K562 (cell line): ENCODE measurements around the gene KRT35. TPM values are rescaled to one million over a fixed set of nuclear protein-coding genes. Genes with fewer than 3 reads are reported as not detected.

Source experiments
- ATAC-seq: fragments of 200-7000 bp; cut with Tn5 transposase; 3 replicates; pipeline ENCODE4 v1.9.1; 2020; ENCODE audit warnings: moderate library complexity
- BruUV-seq: library from RNA; stranded (reverse); fragments of 400-500 nt; replicated peaks from 2 replicates; lab custom pipeline; 2021; lab: Mats Ljungman, UMichigan
- CTCF ChIA-PET: fragments of 300-600 bp; formaldehyde crosslinking; extraction: SDS; loops from one replicate; lab custom pipeline; 2021; ENCODE audit warnings: low intra/inter-chr PET ratio; lab: Yijun Ruan, JAX
- POLR2A ChIA-PET: fragments of 300-600, 350-650 bp; sonication (Branson Sonifier 250); formaldehyde crosslinking; extraction: SDS; loops from one replicate; lab custom pipeline; 2021; ENCODE audit warnings: antibody characterized with exemption, inconsistent platforms; lab: Yijun Ruan, JAX
- DNase-seq, 4 experiments: peaks; one replicate each; pipeline versions ENCODE4 v3.0.0 to v3.0.0-alpha.2; 2011 to 2018; ENCODE audit warnings: low spot score in 3 of 4, mixed read lengths in 3 of 4; ENCODE audit errors: extremely low read depth in 1 of 4
- FAIRE-seq: peaks from 2 replicates; lab custom pipeline; 2011; peaks lifted over from hg19 to GRCh38; lab: Jason Lieb, UNC
- H2AFZ ChIP-seq: 2 replicates; pipeline ENCODE4 v1.6.0; 2011; ENCODE audit warnings: low read depth, low read length, control low read depth, inconsistent platforms
- H3K27ac ChIP-seq: fragments of 200-600 bp; 3 replicates; pipeline ENCODE4 v1.8.0; 2011; ENCODE audit warnings: low read depth, mild to moderate bottlenecking, control low read depth, inconsistent platforms, low read length, moderate library complexity, mixed read lengths; ENCODE audit errors: extremely low read depth
- H3K27me3 ChIP-seq, 2 experiments: fragments of 300-600 bp in 1 of 2; 2 replicates in 1 of 2; 3 replicates in 1 of 2; pipeline versions ENCODE4 v1.6.0 to v1.8.0; 2011; ENCODE audit warnings: inconsistent platforms in 2 of 2, low read length in 2 of 2, mild to moderate bottlenecking in 1 of 2, mixed read lengths in 1 of 2, moderate library complexity in 1 of 2; ENCODE audit not compliant: control insufficient read depth in 2 of 2, insufficient read depth in 2 of 2
- H3K36me3 ChIP-seq: fragments of 300-600 bp; 3 replicates; pipeline ENCODE4 v1.8.0; 2011; ENCODE audit warnings: mild to moderate bottlenecking, low read length, inconsistent platforms; ENCODE audit not compliant: control insufficient read depth, insufficient read depth
- H3K4me1 ChIP-seq, 2 experiments: fragments of 200-600 bp in 1 of 2; replicated peaks in 1 of 2; 2 replicates in 1 of 2; 3 replicates in 1 of 2; pipeline versions ENCODE4 v1.5.1 to v1.8.0; 2011; ENCODE audit warnings: inconsistent platforms in 2 of 2, low read length in 2 of 2, mild to moderate bottlenecking in 1 of 2, mixed read lengths in 1 of 2, moderate library complexity in 1 of 2; ENCODE audit not compliant: control insufficient read depth in 2 of 2, insufficient read depth in 2 of 2
- H3K4me2 ChIP-seq: 2 replicates; pipeline ENCODE4 v1.6.1; 2011; ENCODE audit warnings: low read length, control low read depth, inconsistent platforms, mixed read lengths; ENCODE audit not compliant: insufficient read depth
- H3K4me3 ChIP-seq: fragments of 200-600 bp; sonication (generic), shearing (Covaris generic); 2 replicates; pipeline ENCODE4 v1.5.1; 2016; ENCODE audit warnings: control low read depth, inconsistent platforms
- H3K79me2 ChIP-seq: fragments of 200-600 bp; 3 replicates; pipeline ENCODE4 v1.8.0; 2011; ENCODE audit warnings: low read length, inconsistent platforms; ENCODE audit not compliant: control insufficient read depth, insufficient read depth
- H3K9ac ChIP-seq, 2 experiments: 2 replicates each; pipeline versions ENCODE4 v1.6.0 to v1.6.1; 2011; ENCODE audit warnings: low read depth in 2 of 2, low read length in 2 of 2, control low read depth in 1 of 2, inconsistent platforms in 1 of 2, mild to moderate bottlenecking in 1 of 2, mixed read lengths in 1 of 2; ENCODE audit not compliant: insufficient read depth in 1 of 2
- H3K9me1 ChIP-seq: one replicate; pipeline ENCODE4 v1.6.0; 2011; ENCODE audit warnings: inconsistent platforms, mild to moderate bottlenecking, low read length, moderate library complexity; ENCODE audit not compliant: control insufficient read depth, insufficient read depth
- H3K9me3 ChIP-seq: replicated peaks from 2 replicates; pipeline ENCODE4 v1.5.1; 2011; ENCODE audit warnings: low read depth, low read length, inconsistent platforms; ENCODE audit not compliant: control insufficient read depth, insufficient read depth
- H4K20me1 ChIP-seq: replicated peaks from 2 replicates; pipeline ENCODE4 v1.6.1; 2011; ENCODE audit warnings: low read length, inconsistent platforms, mixed read lengths; ENCODE audit not compliant: control insufficient read depth, insufficient read depth
- ARID1B ChIP-seq: fragments of 450-650 bp; IDR thresholded peaks from 2 replicates; pipeline ENCODE4 v1.6.1; 2016; ENCODE audit warnings: antibody characterized with exemption, mild to moderate bottlenecking, inconsistent platforms
- CTBP1 ChIP-seq: fragments of 450-650 bp; IDR thresholded peaks from 2 replicates; pipeline ENCODE4 v1.6.1; 2016; ENCODE audit warnings: borderline replicate concordance
- ETV5 ChIP-seq: sonication (generic); formaldehyde crosslinking; IDR thresholded peaks from 2 replicates; pipeline ENCODE4 v1.4.0; 2020; ENCODE audit warnings: low read depth, mild to moderate bottlenecking, missing genetic modification reagents
- FOSL1 ChIP-seq: fragments of 200-800 bp; sonication (Bioruptor generic); conservative IDR thresholded peaks from 2 replicates; pipeline ENCODE4 v1.6.1; 2016; ENCODE audit warnings: missing genetic modification characterization, missing compliant biosample characterization
- FUS ChIP-seq: fragments of 200-400 bp; formaldehyde crosslinking; optimal IDR thresholded peaks from 2 replicates; pipeline ENCODE3; 2017; ENCODE audit warnings: low read depth, low read length
- ILK ChIP-seq: fragments of 450-650 bp; IDR thresholded peaks from 2 replicates; pipeline ENCODE4 v1.6.1; 2016; ENCODE audit warnings: missing genetic modification characterization, low read depth, mild to moderate bottlenecking, missing compliant biosample characterization, moderate library complexity, borderline replicate concordance
- MAFG ChIP-seq: fragments of 450-650 bp; conservative IDR thresholded peaks from 2 replicates; pipeline ENCODE4 v1.6.1; 2016; ENCODE audit warnings: missing genetic modification characterization, missing compliant biosample characterization
- MAZ ChIP-seq, 2 experiments: fragments of 450-650 bp in 1 of 2; sonication (generic) in 1 of 2; formaldehyde crosslinking; IDR thresholded peaks in 1 of 2; conservative IDR thresholded peaks in 1 of 2; 2 replicates each; pipeline versions ENCODE4 v1.4.0 to v1.5.0; 2020; ENCODE audit warnings: mild to moderate bottlenecking in 1 of 2, missing genetic modification reagents in 1 of 2
- MIER1 ChIP-seq: fragments of 450-650 bp; IDR thresholded peaks from 2 replicates; pipeline ENCODE4 v1.6.1; 2016; ENCODE audit warnings: antibody characterized with exemption, mild to moderate bottlenecking, low read depth
- MTA3 ChIP-seq: fragments of 450-650 bp; formaldehyde crosslinking; IDR thresholded peaks from 2 replicates; pipeline ENCODE4 v1.6.1; 2017; ENCODE audit warnings: mild to moderate bottlenecking, borderline replicate concordance
- NCOA2 ChIP-seq, 2 experiments: fragments of 450-650 bp; IDR thresholded peaks; 2 replicates each; pipeline ENCODE4 v1.6.1; 2018; ENCODE audit warnings: mild to moderate bottlenecking in 2 of 2, moderate library complexity in 1 of 2; ENCODE audit not compliant: partially characterized antibody in 2 of 2
- NFATC3 ChIP-seq: fragments of 450-650 bp; IDR thresholded peaks from 2 replicates; pipeline ENCODE4 v1.6.1; 2017; ENCODE audit warnings: mild to moderate bottlenecking
- PTBP1 ChIP-seq: fragments of 200-400 bp; formaldehyde crosslinking; IDR thresholded peaks from 2 replicates; pipeline ENCODE4 v1.6.1; 2017; ENCODE audit warnings: low read depth, low read length
- RBM25 ChIP-seq: fragments of 200-400 bp; formaldehyde crosslinking; IDR thresholded peaks from 2 replicates; pipeline ENCODE4 v1.6.1; 2018; ENCODE audit warnings: low read length, low read depth, moderate library complexity; ENCODE audit not compliant: severe bottlenecking
- SUPT5H ChIP-seq: fragments of 450-650 bp; IDR thresholded peaks from 2 replicates; pipeline ENCODE4 v1.6.1; 2016
- TEAD1 ChIP-seq, 2 experiments: fragments of 450-650 bp in 1 of 2; sonication (generic) in 1 of 2; formaldehyde crosslinking; IDR thresholded peaks; 2 replicates each; pipeline versions ENCODE4 v1.4.0 to v1.8.0; 2020 to 2022; ENCODE audit warnings: mild to moderate bottlenecking in 2 of 2, missing genetic modification reagents in 1 of 2
- TEAD4 ChIP-seq, 2 experiments: sonication (generic) in 1 of 2; formaldehyde crosslinking in 1 of 2; IDR thresholded peaks; 2 replicates each; pipeline versions ENCODE4 v1.6.1 to v1.8.0; 2012 to 2022; ENCODE audit warnings: borderline replicate concordance in 1 of 2, inconsistent platforms in 1 of 2, low read length in 1 of 2, mild to moderate bottlenecking in 1 of 2, missing genetic modification reagents in 1 of 2
- ZBTB5 ChIP-seq: fragments of 450-650 bp; IDR thresholded peaks from 2 replicates; pipeline ENCODE4 v1.6.1; 2017; ENCODE audit warnings: antibody characterized with exemption
- ZEB2 ChIP-seq: fragments of 450-650 bp; IDR thresholded peaks from 2 replicates; pipeline ENCODE4 v1.6.1; 2016
- WGBS: fragments of 100-300 bp; shearing (Covaris generic); methylation state at CpG from one replicate; pipeline ENCODE4 v1.1.6; 2016; ENCODE audit warnings: low coverage, mixed read lengths; ENCODE audit not compliant: insufficient coverage; ENCODE audit errors: missing lambda C conversion rate; 5-methylcytosine and 5-hydroxymethylcytosine counted together
- in situ Hi-C: fragments of 300-500 bp; cut with MboI; formaldehyde crosslinking; loops from 4 replicates; pipeline ENCODE4 v1.15.0; 2018; ENCODE audit warnings: inconsistent platforms, mixed read lengths
- intact Hi-C: fragments of 100-400 bp; cut with micrococcal nuclease; formaldehyde crosslinking; loops from 2 replicates; pipeline ENCODE4 v1.14.2; 2022
- polyA plus RNA-seq, 8 experiments: library from polyadenylated mRNA; depleted of rRNA in 4 of 8; stranded (reverse) in 5 of 8; unstranded in 3 of 8; fragments of >200 nt; fragmentation: Nextera tagmentation in 2 of 8; fragmentation: Illumina TruSeq in 1 of 8; extraction: Ambion mirVana in 2 of 8; extraction: Trizol in 1 of 8; gene quantifications; 2 replicates each; pipeline versions ENCODE4 v1.2.1 to v1.2.3, GENCODE V29; 2011 to 2014; ENCODE audit warnings: inconsistent platforms in 1 of 8, missing spikeins in 1 of 8
- total RNA-seq, 7 experiments: library from RNA; depleted of rRNA in 6 of 7; stranded (reverse); fragments of >200 nt in 6 of 7; fragmentation: Illumina TruSeq in 2 of 7; extraction: Trizol in 2 of 7; gene quantifications; 2 replicates each; pipeline versions ENCODE4 v1.2.1 to v1.2.3, GENCODE V29; 2011 to 2021; ENCODE audit warnings: low replicate concordance in 1 of 7

KRT35 gene
- total and polyA plus RNA-seq, 9 of the 15 experiments (the other 6 are each of a cell fraction or from before 2014, with no cell fraction given), result not detected

GRCh38 chr17:41521574-41522261, 40.8 kb upstream of the KRT35 start (continued):
- TF ChIP-seq FOSL1 (peak; percentile 92), RBM25 (peak; percentile 96), TEAD1 (CRISPR knock-in tag; IDR thresholded peaks at IDR 0.05) (peak in 1 of 2 experiments; percentile 93; a peak in 2 of 4 replicates), NCOA2 (IDR thresholded peaks at IDR 0.05; ENCODE audit: partially characterized antibody in 2 of 2) (no peak), MAFG (tag) (peak; percentile 18; the same call in 1 of the 2 replicates), ETV5 (CRISPR knock-in tag) (peak; percentile 76; the same call in 1 of the 2 replicates), PTBP1 (peak; percentile 83; the same call in 1 of the 2 replicates)

- BruUV-seq, result no TSS peak
- peak; percentile 61 to 81 (median 72) for DNase-seq
- Histone ChIP-seq H3K9me1 (no peaks in the 10 kb centered on the region), H3K27me3 (no peaks in the 10 kb centered on the region), H2AFZ (no peak overlapping the region), H3K27ac (0 out of 3 replicates have a peak overlapping the region, but pooled peaks have one; percentile 23), H3K4me2 (peak overlapping the region; percentile 22), H4K20me1 (no peaks in the 10 kb centered on the region), H3K4me3 (no peak overlapping the region), H3K36me3 (peaks cover 30% of the 10 kb centered on the region; the same call in 1 of the 3 replicates), H3K9ac (peak overlapping the region; percentile 24 to 80; a peak in 3 of 4 replicates), H3K79me2 (peaks cover 3% of the 10 kb centered on the region; the same call in 1 of the 3 replicates), H3K4me1 (peaks cover 39 to 67% of the 10 kb centered on the region in 2 experiments), H3K9me3 (no peaks in the 10 kb centered on the region)
- FAIRE-seq, result no peak
- intact Hi-C loops (no loop called here), in situ Hi-C loops (no loop called here)
- ChIA-PET CTCF (no interaction called here), POLR2A (interaction anchor here (0.6 to 1.5 kb wide), 6 partner anchors 10 to 170 kb away, joined by 3 to 7 read pairs (median 4); no protein-coding TSS in a partner anchor)
- 19% methylated on average over 10 of the region's 10 CpGs for WGBS
- peak; percentile 77 for ATAC-seq
- peak; percentile 45; the same call in 1 of the 2 replicates for TF ChIP-seq TEAD4 (IDR thresholded peaks at IDR 0.05; ENCODE audit: low read length)
- no peak for TF ChIP-seq TEAD4 (CRISPR knock-in tag; IDR thresholded peaks at IDR 0.05; ENCODE audit: borderline replicate concordance)
- TF ChIP-seq MTA3, result 0 out of 2 replicates have a peak, but pooled peaks have one; percentile 18
- TF ChIP-seq ILK (tag), result no peak
- TF ChIP-seq MAZ (CRISPR knock-in tag; conservative IDR thresholded peaks at IDR 0.05 in 1 of 2, IDR thresholded peaks at IDR 0.05 in 1 of 2), result 0 out of 4 replicates have a peak, but pooled peaks of 1 of the 2 experiments have one; percentile 15
- TF ChIP-seq SUPT5H, result no peak
- no peak for TF ChIP-seq ZBTB5
- no peak for TF ChIP-seq FUS
- peak; percentile 68; the same call in 1 of the 2 replicates for TF ChIP-seq ZEB2
- TF ChIP-seq NFATC3, result no peak
- TF ChIP-seq ARID1B, result peak; percentile 50
- no peak for TF ChIP-seq MIER1
- peak; percentile 63; the same call in 1 of the 2 replicates for TF ChIP-seq CTBP1
Measured at GRCh38 chr17:41520821-41521521, 40.0 kb upstream of the KRT35 start.
